Body of pancreas (tissue), 4 donors: ENCODE measurements around the gene ZNF605. TPM values are rescaled to one million over a fixed set of nuclear protein-coding genes. Genes with fewer than 3 reads are reported as not detected.
"Not testable (repeated sequence)": the region's sequence is repeated elsewhere in the genome, so short reads cannot be mapped to it uniquely, and the experiment has no call there.

Source experiments
- ATAC-seq: fragments of 150-250 bp; one replicate; pipeline ENCODE4 v1.9.1; 2016
- DNase-seq, 4 donors: peaks; one replicate each; pipeline ENCODE4 v3.0.0-alpha.2; 2019
- H3K27ac ChIP-seq, 4 donors: fragments of 200-600 bp; sonication (generic); 1 replicate in 3 of 4; 2 replicates in 1 of 4; pipeline versions ENCODE4 v1.5.1 to v1.6.1; 2016 to 2019; ENCODE audit warnings: mild to moderate bottlenecking in 1 of 4, mixed read lengths in 1 of 4, moderate library complexity in 1 of 4
- H3K27me3 ChIP-seq, 2 donors: fragments of 200-600 bp; sonication (generic); one replicate each; pipeline ENCODE4 v1.6.0; 2016; ENCODE audit warnings: mild to moderate bottlenecking in 1 of 2
- H3K36me3 ChIP-seq, 2 donors: fragments of 200-600 bp; sonication (generic); replicated peaks in 1 of 2; 2 replicates each; pipeline ENCODE4 v1.5.1; 2016; ENCODE audit warnings: low read depth in 2 of 2; ENCODE audit not compliant: insufficient read depth in 1 of 2
- H3K4me1 ChIP-seq: fragments of 200-600 bp; sonication (generic); one replicate; pipeline ENCODE4 v1.6.0; 2016
- H3K4me3 ChIP-seq, 2 donors: fragments of 200-600 bp; sonication (generic); 1 replicate in 1 of 2; 2 replicates in 1 of 2; pipeline ENCODE4 v1.5.1; 2016 to 2019
- H3K9me3 ChIP-seq, 3 donors: fragments of 200-600 bp; sonication (generic); 1 replicate in 2 of 3; 2 replicates in 1 of 3; pipeline ENCODE4 v1.5.1; 2016
- POLR2A ChIP-seq, 3 donors: fragments of 450-650 bp; IDR thresholded peaks; one replicate each; pipeline ENCODE4 v1.6.1; 2016; ENCODE audit warnings: antibody characterized with exemption in 3 of 3, mild to moderate bottlenecking in 2 of 3
- WGBS, 2 donors: methylation state at CpG; one replicate each; pipeline ENCODE4 v1.1.5; 2017; 5-methylcytosine and 5-hydroxymethylcytosine counted together
- intact Hi-C: fragments of 100-400 bp; cut with DNase I; formaldehyde crosslinking; loops from one replicate; pipeline ENCODE4 v1.15.1; 2023
- total RNA-seq, 2 donors: library from RNA; depleted of rRNA; stranded (reverse); fragments of >200 nt; gene quantifications; one replicate each; pipeline ENCODE4 v1.1.0, GENCODE V29; 2016
- TF ChIP-seq, protein P1 (sequence below), 7 experiments: fragments of 450-650 bp in 4 of 7; fragments of 200-600 bp in 3 of 7; sonication (generic) in 3 of 7; IDR thresholded peaks; one replicate each; pipeline ENCODE4 v1.5.1; 2016 to 2019; ENCODE audit warnings: antibody characterized with exemption in 7 of 7

Gene ZNF605
- total RNA-seq, 2 donors from 2014 or later, result 10.4 to 18.1 TPM

DNA sequence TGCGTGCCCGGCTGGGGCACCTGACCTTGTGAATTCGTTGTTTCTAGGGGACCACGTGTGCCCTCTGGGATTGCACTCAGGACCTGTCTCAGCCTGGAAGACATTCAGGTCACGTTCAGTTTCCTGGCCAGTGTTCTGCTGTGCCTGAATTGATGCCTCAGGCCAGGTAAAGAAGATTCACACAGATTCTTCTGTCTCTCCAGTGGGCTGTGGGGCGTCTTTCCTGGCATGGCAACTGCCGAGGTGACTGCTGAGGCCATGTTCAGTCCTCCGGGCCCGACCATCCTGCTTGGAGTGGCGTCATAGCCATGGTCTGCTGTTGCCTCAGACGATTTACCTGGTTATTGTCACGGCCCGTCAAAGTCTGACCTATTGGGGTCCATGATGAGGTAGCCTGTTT is 13.5 kb downstream of the ZNF605 start:
- WGBS, 2 donors, result 95 to 96% methylated on average over 6 to 13 of the region's 13 CpGs
- TF ChIP-seq POLR2A (IDR thresholded peaks at IDR 0.05), result no peak
- TF ChIP-seq, protein P1, sequence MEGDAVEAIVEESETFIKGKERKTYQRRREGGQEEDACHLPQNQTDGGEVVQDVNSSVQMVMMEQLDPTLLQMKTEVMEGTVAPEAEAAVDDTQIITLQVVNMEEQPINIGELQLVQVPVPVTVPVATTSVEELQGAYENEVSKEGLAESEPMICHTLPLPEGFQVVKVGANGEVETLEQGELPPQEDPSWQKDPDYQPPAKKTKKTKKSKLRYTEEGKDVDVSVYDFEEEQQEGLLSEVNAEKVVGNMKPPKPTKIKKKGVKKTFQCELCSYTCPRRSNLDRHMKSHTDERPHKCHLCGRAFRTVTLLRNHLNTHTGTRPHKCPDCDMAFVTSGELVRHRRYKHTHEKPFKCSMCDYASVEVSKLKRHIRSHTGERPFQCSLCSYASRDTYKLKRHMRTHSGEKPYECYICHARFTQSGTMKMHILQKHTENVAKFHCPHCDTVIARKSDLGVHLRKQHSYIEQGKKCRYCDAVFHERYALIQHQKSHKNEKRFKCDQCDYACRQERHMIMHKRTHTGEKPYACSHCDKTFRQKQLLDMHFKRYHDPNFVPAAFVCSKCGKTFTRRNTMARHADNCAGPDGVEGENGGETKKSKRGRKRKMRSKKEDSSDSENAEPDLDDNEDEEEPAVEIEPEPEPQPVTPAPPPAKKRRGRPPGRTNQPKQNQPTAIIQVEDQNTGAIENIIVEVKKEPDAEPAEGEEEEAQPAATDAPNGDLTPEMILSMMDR (IDR thresholded peaks at IDR 0.05), result no peak
- Histone ChIP-seq H3K9me3 (peaks cover 0 to 62% (median 0%) of the 10 kb centered on the region in 3 donors), H3K27ac (no peak overlapping the region), H3K4me1 (no peaks in the 10 kb centered on the region), H3K36me3 (peaks cover 20 to 24% of the 10 kb centered on the region in 2 donors), H3K27me3 (no peaks in the 10 kb centered on the region), H3K4me3 (no peak overlapping the region)
- intact Hi-C loops, result no loop called here
- ATAC-seq, result no peak
- DNase-seq, result no peak

DNA sequence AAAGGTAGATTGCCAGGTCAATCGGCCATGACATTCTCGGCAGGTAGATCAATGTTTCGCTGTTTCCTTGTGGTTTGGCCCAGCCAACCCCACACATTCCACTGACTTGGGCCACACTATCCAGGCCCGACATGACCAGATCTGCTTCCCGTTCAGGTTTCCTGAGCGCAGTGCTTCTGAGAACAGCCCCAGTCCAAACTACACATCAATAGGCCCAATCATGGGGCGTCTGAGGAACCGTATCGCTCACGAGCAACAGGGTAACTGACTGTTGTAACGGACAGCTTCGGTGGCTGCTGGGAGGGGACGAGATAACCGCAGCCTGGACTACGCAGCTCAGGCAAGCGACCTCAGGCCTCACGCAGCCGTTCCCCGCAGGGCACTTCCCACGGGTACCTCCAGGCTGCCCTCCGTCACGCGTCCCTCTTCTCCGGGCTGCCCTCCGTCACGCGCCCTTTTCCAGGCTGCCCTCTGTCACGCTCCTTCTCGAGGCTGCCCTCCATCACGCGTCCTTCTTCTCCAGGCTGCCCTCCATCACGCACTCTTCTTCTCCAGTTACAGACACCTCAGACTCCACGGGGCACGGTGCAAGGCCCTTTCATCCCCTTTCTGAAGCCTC is 14.7 kb downstream of the ZNF605 start:
- peaks cover 0 to 53% (median 0%) of the 10 kb centered on the region in 3 donors for H3K9me3 ChIP-seq
- intact Hi-C loops, result no loop called here

DNA sequence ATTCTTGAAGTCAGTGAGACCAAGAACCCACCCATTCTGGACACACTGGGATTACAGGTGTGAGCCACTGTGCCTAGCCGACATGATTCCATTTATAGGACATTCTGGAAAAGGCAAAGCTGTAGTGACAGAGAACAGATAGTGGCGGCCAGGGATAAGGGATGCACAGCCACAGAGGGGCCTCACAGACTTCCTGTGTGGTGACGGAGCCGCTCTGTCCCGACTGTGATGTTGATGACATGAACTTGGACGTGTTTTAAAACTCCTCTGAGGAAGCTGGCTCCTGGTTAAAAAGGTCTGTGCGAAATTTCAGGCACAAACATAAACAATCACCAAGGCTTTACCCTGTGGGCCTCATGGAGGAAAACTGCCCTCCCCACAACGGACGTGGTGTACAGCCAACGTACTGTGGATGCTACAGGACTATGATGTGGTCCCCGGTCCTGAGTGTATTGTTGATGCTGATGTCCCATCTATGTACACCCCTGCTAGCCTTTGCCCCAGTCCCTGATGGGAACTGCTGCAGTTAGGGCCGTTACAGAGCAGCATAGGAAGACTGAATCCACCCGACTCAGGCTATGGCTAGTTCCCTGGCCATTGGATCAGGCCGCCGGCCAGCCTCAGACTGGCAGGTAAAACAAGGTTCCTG is 15.9 kb downstream of the ZNF605 start:
- H3K4me3 ChIP-seq, result no peak overlapping the region
- DNase-seq (no peak), ATAC-seq (no peak)
- H3K4me1 ChIP-seq, result no peaks in the 10 kb centered on the region
- 96% methylated on average over 15 of the region's 15 CpGs for WGBS, 2 donors
- H3K27me3 ChIP-seq, result no peaks in the 10 kb centered on the region
- intact Hi-C loops, result no loop called here
- peaks cover 0 to 50% (median 0%) of the 10 kb centered on the region in 3 donors for H3K9me3 ChIP-seq
- peaks cover 18 to 24% of the 10 kb centered on the region in 2 donors for H3K36me3 ChIP-seq
- no peak for TF ChIP-seq POLR2A (IDR thresholded peaks at IDR 0.05)
- TF ChIP-seq, protein P1 (IDR thresholded peaks at IDR 0.05), result no peak
- H3K27ac ChIP-seq, result no peak overlapping the region

More for the DNA sequence above, 14.7 kb downstream of the ZNF605 start:
- TF ChIP-seq POLR2A (IDR thresholded peaks at IDR 0.05), result no peak
- TF ChIP-seq, protein P1 (IDR thresholded peaks at IDR 0.05), result no peak
- no peak overlapping the region for H3K27ac ChIP-seq
- 95 to 97% methylated on average over 31 to 33 of the region's 34 CpGs for WGBS, 2 donors
- H3K36me3 ChIP-seq, result peaks cover 20 to 24% of the 10 kb centered on the region in 2 donors
- ATAC-seq, result no peak
- no peak overlapping the region for H3K4me3 ChIP-seq
- H3K4me1 ChIP-seq, result no peaks in the 10 kb centered on the region
- DNase-seq, result no peak
- no peaks in the 10 kb centered on the region for H3K27me3 ChIP-seq

DNA sequence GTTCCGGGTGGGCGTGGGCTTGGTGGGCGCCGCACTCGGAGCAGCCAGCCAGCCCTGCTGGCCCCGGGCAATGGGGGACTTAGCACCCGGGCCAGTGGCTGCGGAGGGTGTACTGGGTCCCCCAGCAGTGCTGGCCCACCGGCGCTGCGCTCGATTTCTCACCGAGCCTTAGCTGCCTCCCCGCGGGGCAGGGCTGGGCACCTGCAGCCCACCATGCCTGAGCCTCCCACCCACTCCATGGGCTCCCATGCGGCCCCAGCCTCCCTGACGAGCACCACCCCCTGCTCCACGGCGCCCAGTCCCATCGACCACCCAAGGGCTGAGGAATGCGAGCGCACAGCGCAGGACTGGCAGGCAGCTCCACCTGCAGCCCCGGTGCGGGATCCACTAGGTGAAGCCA is 17.3 kb downstream of the ZNF605 start:
- H3K4me1 ChIP-seq, ATAC-seq, H3K27me3 ChIP-seq, intact Hi-C loops, DNase-seq, H3K4me3 ChIP-seq, H3K27ac ChIP-seq: not testable (repeated sequence)
- H3K9me3 ChIP-seq, result peaks cover 0 to 51% (median 0%) of the 10 kb centered on the region in 3 donors
- H3K36me3 ChIP-seq, result peaks cover 12 to 18% of the 10 kb centered on the region in 2 donors
- no CpG with 5 or more reads among the region's 25 CpGs for WGBS, 2 donors

DNA sequence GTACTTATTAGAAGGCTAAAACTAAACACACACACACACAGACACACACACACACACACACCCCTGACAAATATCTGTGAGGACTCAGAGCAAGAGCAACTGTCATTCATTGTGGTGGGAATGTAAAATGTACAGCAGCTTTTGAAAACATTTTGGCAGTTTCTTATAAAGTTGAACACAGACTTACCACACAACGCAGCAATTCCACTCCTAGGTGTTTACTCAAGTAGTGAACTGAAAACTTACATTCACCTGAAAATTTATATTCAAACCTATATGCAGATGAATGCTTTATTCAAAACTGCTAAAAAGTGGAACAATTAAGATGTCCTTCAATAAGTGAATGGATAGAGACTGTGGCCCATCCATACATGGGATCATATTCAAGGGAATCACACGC is 18.6 kb downstream of the ZNF605 start:
- ATAC-seq, result no peak
- peaks cover 0 to 49% (median 0%) of the 10 kb centered on the region in 3 donors for H3K9me3 ChIP-seq

DNA sequence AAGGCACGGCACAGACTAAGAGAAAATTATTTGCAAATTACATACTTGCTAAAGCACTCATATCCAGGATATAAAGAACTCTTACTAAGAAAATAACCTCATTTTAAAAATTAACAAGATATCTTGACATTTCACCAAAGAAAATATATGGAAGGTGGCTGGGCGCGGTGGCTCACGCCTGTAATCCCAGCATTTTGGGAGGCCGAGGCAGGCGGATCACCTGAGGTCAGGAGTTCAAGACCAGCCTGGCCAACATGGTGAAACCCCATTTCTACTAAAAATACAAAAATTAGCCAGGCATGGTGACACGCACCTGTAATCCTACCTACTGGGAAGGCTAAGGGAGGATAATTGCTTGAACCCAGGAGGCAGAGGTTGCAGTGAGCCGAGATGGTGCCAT is 19.2 kb downstream of the ZNF605 start:
- H3K9me3 ChIP-seq, result peaks cover 0 to 46% (median 0%) of the 10 kb centered on the region in 3 donors
- WGBS, 2 donors, result 91 to 98% methylated on average over 8 of the region's 8 CpGs
- H3K36me3 ChIP-seq, H3K27ac ChIP-seq, ATAC-seq, DNase-seq, H3K4me1 ChIP-seq, intact Hi-C loops, H3K27me3 ChIP-seq, H3K4me3 ChIP-seq: not testable (repeated sequence)

More for the DNA sequence above, 18.6 kb downstream of the ZNF605 start:
- Histone ChIP-seq H3K4me3 (no peak overlapping the region), H3K36me3 (peaks cover 5 to 7% of the 10 kb centered on the region in 2 donors), H3K4me1 (no peaks in the 10 kb centered on the region), H3K27me3 (no peaks in the 10 kb centered on the region), H3K27ac (no peak overlapping the region)
- no peak for TF ChIP-seq POLR2A (IDR thresholded peaks at IDR 0.05)
- TF ChIP-seq, protein P1 (IDR thresholded peaks at IDR 0.05), result no peak
- WGBS, 2 donors, result 95% methylated on average over 2 of the region's 2 CpGs
- intact Hi-C loops, result no loop called here
- DNase-seq, result no peak
